Heart left ventricle (tissue), 13 donors: ENCODE data around the gene KLHL6.

Experiments
- CTCF ChIP-seq, 12 donors: fragments of 200-600 bp; sonication (generic) in 4 of 12; IDR thresholded peaks; one replicate each; pipeline versions ENCODE4 v1.5.0 to v1.8.0; 2018 to 2022; ENCODE audit warnings: antibody characterized with exemption in 12 of 12, mild to moderate bottlenecking in 5 of 12
- POLR2A ChIP-seq, 2 donors: fragments of 450-650 bp; IDR thresholded peaks; one replicate each; pipeline ENCODE4 v1.6.1; 2017; ENCODE audit warnings: antibody characterized with exemption in 2 of 2, mild to moderate bottlenecking in 2 of 2, moderate library complexity in 2 of 2
- donor health status: ischemic (EF 13 %, LVEDD 7.1; RV severe dilation, severe dysfunction).
- donor health status: DM: no; HTN: yes; CAD: no.
- donor health status: DM: no; HTN: no; CAD: no.
- donor health status: ischemic (EF 25% LVEDD 6.9; RV normal size, moderate dysfunction).
- donor health status: ischemic (EF 25% LVEDD 5.7; RV mildly dilated, moderate dysfunction).
- donor health status: ischemic (EF 35%, LVEDD 5.7; RV mildly dilated, moderate dysfunction).
- donor health status: nonischemic (EF 11% LVEDD 7.7; RV severe dilation, severe dysfunction).
- donor health status: DM: yes; HTN: yes; CAD: no.
- donor health status: PGD.
- donor health status: ischemic (EF 29% LVEDD 5.4; RV normal size, mild dysfunction).
- donor health status: nonischemic (EF 23%, LVEDD 6.1; RV moderate dilation, normal function).

GRCh38 chr3:183497313-183497712 is 58.2 kb downstream of the KLHL6 start:
- TF ChIP-seq CTCF (IDR thresholded peaks at IDR 0.05) (no peak), POLR2A (IDR thresholded peaks at IDR 0.05) (no peak)
